ENCODE data around the gene ACMSD.

DNA sequence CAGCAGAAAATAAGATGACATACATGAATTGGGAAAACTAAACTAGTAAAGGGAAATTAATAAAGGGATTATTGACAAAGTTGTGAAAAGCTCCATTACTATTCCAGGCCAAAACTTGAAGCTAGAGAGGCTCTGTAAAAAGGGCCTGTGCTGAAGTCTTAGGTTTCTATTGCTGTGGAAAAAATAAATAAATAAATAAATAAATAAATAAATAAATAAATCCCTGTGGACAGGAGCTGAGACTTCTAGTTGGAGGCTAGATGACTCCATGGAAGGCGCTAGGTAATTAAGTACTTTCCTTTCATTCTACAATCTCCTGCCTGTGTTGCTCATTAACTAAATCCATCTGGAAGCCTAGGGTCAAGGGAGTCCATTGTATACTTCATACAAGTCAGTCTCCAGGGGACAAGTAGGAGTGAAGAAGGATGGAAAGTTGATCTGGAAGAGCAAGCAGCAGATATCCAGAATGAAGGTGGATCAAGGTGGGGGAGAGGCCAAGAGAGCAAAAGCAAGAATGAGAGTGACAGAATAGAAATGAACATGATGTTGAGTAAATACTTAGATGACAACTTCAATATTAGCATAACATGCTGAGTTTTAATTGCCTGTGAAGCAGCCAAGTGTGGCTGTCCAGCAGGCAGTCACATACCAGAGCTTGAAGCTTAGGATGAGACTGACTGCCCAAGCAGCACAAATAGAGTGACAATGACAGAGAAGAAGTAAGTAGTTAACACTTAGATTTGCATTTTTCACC lies 54.0 kb downstream of the ACMSD start:
- TF ChIP-seq, protein P1, sequence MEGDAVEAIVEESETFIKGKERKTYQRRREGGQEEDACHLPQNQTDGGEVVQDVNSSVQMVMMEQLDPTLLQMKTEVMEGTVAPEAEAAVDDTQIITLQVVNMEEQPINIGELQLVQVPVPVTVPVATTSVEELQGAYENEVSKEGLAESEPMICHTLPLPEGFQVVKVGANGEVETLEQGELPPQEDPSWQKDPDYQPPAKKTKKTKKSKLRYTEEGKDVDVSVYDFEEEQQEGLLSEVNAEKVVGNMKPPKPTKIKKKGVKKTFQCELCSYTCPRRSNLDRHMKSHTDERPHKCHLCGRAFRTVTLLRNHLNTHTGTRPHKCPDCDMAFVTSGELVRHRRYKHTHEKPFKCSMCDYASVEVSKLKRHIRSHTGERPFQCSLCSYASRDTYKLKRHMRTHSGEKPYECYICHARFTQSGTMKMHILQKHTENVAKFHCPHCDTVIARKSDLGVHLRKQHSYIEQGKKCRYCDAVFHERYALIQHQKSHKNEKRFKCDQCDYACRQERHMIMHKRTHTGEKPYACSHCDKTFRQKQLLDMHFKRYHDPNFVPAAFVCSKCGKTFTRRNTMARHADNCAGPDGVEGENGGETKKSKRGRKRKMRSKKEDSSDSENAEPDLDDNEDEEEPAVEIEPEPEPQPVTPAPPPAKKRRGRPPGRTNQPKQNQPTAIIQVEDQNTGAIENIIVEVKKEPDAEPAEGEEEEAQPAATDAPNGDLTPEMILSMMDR (IDR thresholded peaks at IDR 0.05; ENCODE audit: insufficient read depth, low read length) = no peak
- no peak for TF ChIP-seq POLR2AphosphoS5 (IDR thresholded peaks at IDR 0.05; ENCODE audit: low read depth)
- TF ChIP-seq, protein P2, sequence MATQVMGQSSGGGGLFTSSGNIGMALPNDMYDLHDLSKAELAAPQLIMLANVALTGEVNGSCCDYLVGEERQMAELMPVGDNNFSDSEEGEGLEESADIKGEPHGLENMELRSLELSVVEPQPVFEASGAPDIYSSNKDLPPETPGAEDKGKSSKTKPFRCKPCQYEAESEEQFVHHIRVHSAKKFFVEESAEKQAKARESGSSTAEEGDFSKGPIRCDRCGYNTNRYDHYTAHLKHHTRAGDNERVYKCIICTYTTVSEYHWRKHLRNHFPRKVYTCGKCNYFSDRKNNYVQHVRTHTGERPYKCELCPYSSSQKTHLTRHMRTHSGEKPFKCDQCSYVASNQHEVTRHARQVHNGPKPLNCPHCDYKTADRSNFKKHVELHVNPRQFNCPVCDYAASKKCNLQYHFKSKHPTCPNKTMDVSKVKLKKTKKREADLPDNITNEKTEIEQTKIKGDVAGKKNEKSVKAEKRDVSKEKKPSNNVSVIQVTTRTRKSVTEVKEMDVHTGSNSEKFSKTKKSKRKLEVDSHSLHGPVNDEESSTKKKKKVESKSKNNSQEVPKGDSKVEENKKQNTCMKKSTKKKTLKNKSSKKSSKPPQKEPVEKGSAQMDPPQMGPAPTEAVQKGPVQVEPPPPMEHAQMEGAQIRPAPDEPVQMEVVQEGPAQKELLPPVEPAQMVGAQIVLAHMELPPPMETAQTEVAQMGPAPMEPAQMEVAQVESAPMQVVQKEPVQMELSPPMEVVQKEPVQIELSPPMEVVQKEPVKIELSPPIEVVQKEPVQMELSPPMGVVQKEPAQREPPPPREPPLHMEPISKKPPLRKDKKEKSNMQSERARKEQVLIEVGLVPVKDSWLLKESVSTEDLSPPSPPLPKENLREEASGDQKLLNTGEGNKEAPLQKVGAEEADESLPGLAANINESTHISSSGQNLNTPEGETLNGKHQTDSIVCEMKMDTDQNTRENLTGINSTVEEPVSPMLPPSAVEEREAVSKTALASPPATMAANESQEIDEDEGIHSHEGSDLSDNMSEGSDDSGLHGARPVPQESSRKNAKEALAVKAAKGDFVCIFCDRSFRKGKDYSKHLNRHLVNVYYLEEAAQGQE (IDR thresholded peaks at IDR 0.05; ENCODE audit: insufficient replicate concordance, low read depth) = no peak

Measured in HL-60 (cell line).